Activated naive CD4-positive, alpha-beta T cell treated with anti-CD3 and anti-CD28 coated beads, Interleukin-2, amount 50 U/mL, for 24 hours (primary cell): ENCODE results near the gene SYNJ2.
"Not testable (repeated sequence)": the region's sequence is repeated elsewhere in the genome, so short reads cannot be mapped to it uniquely, and the experiment has no call there.

Experiments
- H3K27ac Mint-ChIP-seq: one replicate; pipeline ENCODE4 v1.8.0; 2021; ENCODE audit warnings: mild to moderate bottlenecking, mixed read lengths
- H3K27me3 Mint-ChIP-seq: one replicate; pipeline ENCODE4 v1.8.0; 2021; ENCODE audit warnings: mixed read lengths
- H3K36me3 Mint-ChIP-seq: one replicate; pipeline ENCODE4 v1.8.0; 2021; ENCODE audit warnings: mixed read lengths
- H3K4me1 Mint-ChIP-seq: one replicate; pipeline ENCODE4 v1.8.0; 2021; ENCODE audit warnings: mixed read lengths
- H3K4me3 Mint-ChIP-seq: one replicate; pipeline ENCODE4 v1.8.0; 2021; ENCODE audit warnings: mild to moderate bottlenecking, mixed read lengths
- H3K9me3 Mint-ChIP-seq: one replicate; pipeline ENCODE4 v1.8.0; 2021; ENCODE audit warnings: mixed read lengths

SYNJ2 gene

GRCh38 chr6:157967020-157967419, 14.6 kb upstream of the SYNJ2 start:
- H3K27ac Mint-ChIP-seq: no peak overlapping the region
- no peak overlapping the region for H3K4me3 Mint-ChIP-seq
- H3K4me1 Mint-ChIP-seq: peaks cover 16% of the 10 kb centered on the region
- no peaks in the 10 kb centered on the region for H3K9me3 Mint-ChIP-seq
- H3K27me3 Mint-ChIP-seq: no peaks in the 10 kb centered on the region
- no peaks in the 10 kb centered on the region for H3K36me3 Mint-ChIP-seq

GRCh38 chr6:157967486-157967885, 14.2 kb upstream of the SYNJ2 start:
- no peak overlapping the region for H3K4me3 Mint-ChIP-seq
- H3K4me1 Mint-ChIP-seq: peaks cover 12% of the 10 kb centered on the region
- H3K36me3 Mint-ChIP-seq: no peaks in the 10 kb centered on the region
- H3K27me3 Mint-ChIP-seq: no peaks in the 10 kb centered on the region
- no peak overlapping the region for H3K27ac Mint-ChIP-seq
- no peaks in the 10 kb centered on the region for H3K9me3 Mint-ChIP-seq

- not testable (repeated sequence) for H3K36me3 Mint-ChIP-seq, H3K27ac Mint-ChIP-seq, H3K9me3 Mint-ChIP-seq, H3K4me3 Mint-ChIP-seq, H3K27me3 Mint-ChIP-seq, H3K4me1 Mint-ChIP-seq
Observed at GRCh38 chr6:157972177-157972576, 9.5 kb upstream of the SYNJ2 start.

- Mint-ChIP-seq H3K36me3 (no peaks in the 10 kb centered on the region), H3K9me3 (no peaks in the 10 kb centered on the region), H3K4me3 (no peak overlapping the region), H3K27me3 (no peaks in the 10 kb centered on the region), H3K4me1 (peaks cover under 1% of the 10 kb centered on the region), H3K27ac (peak overlapping the region; percentile 57)
Observed at GRCh38 chr6:157974341-157974894, 7.2 kb upstream of the SYNJ2 start.

GRCh38 chr6:157974967-157975366, 6.7 kb upstream of the SYNJ2 start:
- Mint-ChIP-seq H3K27me3 (no peaks in the 10 kb centered on the region), H3K27ac (no peak overlapping the region), H3K9me3 (no peaks in the 10 kb centered on the region), H3K4me3 (no peak overlapping the region), H3K4me1 (peaks cover 6% of the 10 kb centered on the region), H3K36me3 (no peaks in the 10 kb centered on the region)

GRCh38 chr6:157975456-157975855, 6.2 kb upstream of the SYNJ2 start:
- no peaks in the 10 kb centered on the region for H3K9me3 Mint-ChIP-seq
- no peak overlapping the region for H3K4me3 Mint-ChIP-seq
- H3K27ac Mint-ChIP-seq: no peak overlapping the region
- peaks cover 11% of the 10 kb centered on the region for H3K4me1 Mint-ChIP-seq
- H3K27me3 Mint-ChIP-seq: no peaks in the 10 kb centered on the region
- no peaks in the 10 kb centered on the region for H3K36me3 Mint-ChIP-seq

GRCh38 chr6:157976345-157977175, 5.1 kb upstream of the SYNJ2 start:
- H3K36me3 Mint-ChIP-seq: no peaks in the 10 kb centered on the region
- H3K4me1 Mint-ChIP-seq: peaks cover 20% of the 10 kb centered on the region
- no peaks in the 10 kb centered on the region for H3K9me3 Mint-ChIP-seq
- H3K27me3 Mint-ChIP-seq: no peaks in the 10 kb centered on the region
- H3K27ac Mint-ChIP-seq: peak overlapping the region; percentile 19
- H3K4me3 Mint-ChIP-seq: no peak overlapping the region

- Mint-ChIP-seq H3K27ac (no peak overlapping the region), H3K36me3 (no peaks in the 10 kb centered on the region), H3K9me3 (no peaks in the 10 kb centered on the region), H3K27me3 (no peaks in the 10 kb centered on the region), H3K4me1 (peaks cover 20% of the 10 kb centered on the region), H3K4me3 (no peak overlapping the region)
Observed at GRCh38 chr6:157977176-157977804, 4.4 kb upstream of the SYNJ2 start.

GRCh38 chr6:157978021-157978783, 3.5 kb upstream of the SYNJ2 start:
- Mint-ChIP-seq H3K27ac (peak overlapping the region; percentile 57), H3K9me3 (no peaks in the 10 kb centered on the region), H3K36me3 (no peaks in the 10 kb centered on the region), H3K27me3 (no peaks in the 10 kb centered on the region), H3K4me3 (no peak overlapping the region), H3K4me1 (peaks cover 29% of the 10 kb centered on the region)

- Mint-ChIP-seq H3K36me3 (no peaks in the 10 kb centered on the region), H3K4me3 (peak overlapping the region; percentile 85), H3K9me3 (no peaks in the 10 kb centered on the region), H3K4me1 (peaks cover 51% of the 10 kb centered on the region), H3K27me3 (no peaks in the 10 kb centered on the region), H3K27ac (peak overlapping the region; percentile 79)
Observed at GRCh38 chr6:157980288-157981131, 1.2 kb upstream of the SYNJ2 start.

- Mint-ChIP-seq H3K4me1 (peaks cover 52% of the 10 kb centered on the region), H3K9me3 (no peaks in the 10 kb centered on the region), H3K4me3 (peak overlapping the region; percentile 85), H3K27ac (peak overlapping the region; percentile 79), H3K36me3 (no peaks in the 10 kb centered on the region), H3K27me3 (no peaks in the 10 kb centered on the region)
Observed at GRCh38 chr6:157981132-157981394, 600 bp upstream of the SYNJ2 start.

- peak overlapping the region; percentile 91 for H3K27ac Mint-ChIP-seq
Observed at GRCh38 chr6:157982102-157982562, 469 bp downstream of the SYNJ2 start.

GRCh38 chr6:157982563-157983405, 1.1 kb downstream of the SYNJ2 start:
- peak overlapping the region; percentile 91 for H3K27ac Mint-ChIP-seq
- H3K4me1 Mint-ChIP-seq: peaks cover 56% of the 10 kb centered on the region
- H3K36me3 Mint-ChIP-seq: no peaks in the 10 kb centered on the region
- H3K9me3 Mint-ChIP-seq: no peaks in the 10 kb centered on the region
- no peaks in the 10 kb centered on the region for H3K27me3 Mint-ChIP-seq
- H3K4me3 Mint-ChIP-seq: peak overlapping the region; percentile 89

More at GRCh38 chr6:157982102-157982562, 469 bp downstream of the SYNJ2 start:
- Mint-ChIP-seq H3K9me3 (no peaks in the 10 kb centered on the region), H3K4me1 (peaks cover 52% of the 10 kb centered on the region), H3K4me3 (peak overlapping the region; percentile 89), H3K36me3 (no peaks in the 10 kb centered on the region), H3K27me3 (no peaks in the 10 kb centered on the region)

GRCh38 chr6:157983406-157984119, 1.9 kb downstream of the SYNJ2 start:
- H3K36me3 Mint-ChIP-seq: no peaks in the 10 kb centered on the region
- H3K4me3 Mint-ChIP-seq: peak overlapping the region; percentile 89
- H3K4me1 Mint-ChIP-seq: peaks cover 63% of the 10 kb centered on the region
- H3K27ac Mint-ChIP-seq: peak overlapping the region; percentile 91
- H3K9me3 Mint-ChIP-seq: no peaks in the 10 kb centered on the region
- H3K27me3 Mint-ChIP-seq: no peaks in the 10 kb centered on the region
